T-helper 22 cell (primary cell): Measurements from ENCODE around the gene UBE2I.
"Not testable (repeated sequence)": the region's sequence is repeated elsewhere in the genome, so short reads cannot be mapped to it uniquely, and the experiment has no call there.

Source experiments
- DNase-seq: peaks from one replicate; pipeline ENCODE4 v3.0.0-alpha.2; 2020; ENCODE audit warnings: low read depth

The UBE2I gene

DNA sequence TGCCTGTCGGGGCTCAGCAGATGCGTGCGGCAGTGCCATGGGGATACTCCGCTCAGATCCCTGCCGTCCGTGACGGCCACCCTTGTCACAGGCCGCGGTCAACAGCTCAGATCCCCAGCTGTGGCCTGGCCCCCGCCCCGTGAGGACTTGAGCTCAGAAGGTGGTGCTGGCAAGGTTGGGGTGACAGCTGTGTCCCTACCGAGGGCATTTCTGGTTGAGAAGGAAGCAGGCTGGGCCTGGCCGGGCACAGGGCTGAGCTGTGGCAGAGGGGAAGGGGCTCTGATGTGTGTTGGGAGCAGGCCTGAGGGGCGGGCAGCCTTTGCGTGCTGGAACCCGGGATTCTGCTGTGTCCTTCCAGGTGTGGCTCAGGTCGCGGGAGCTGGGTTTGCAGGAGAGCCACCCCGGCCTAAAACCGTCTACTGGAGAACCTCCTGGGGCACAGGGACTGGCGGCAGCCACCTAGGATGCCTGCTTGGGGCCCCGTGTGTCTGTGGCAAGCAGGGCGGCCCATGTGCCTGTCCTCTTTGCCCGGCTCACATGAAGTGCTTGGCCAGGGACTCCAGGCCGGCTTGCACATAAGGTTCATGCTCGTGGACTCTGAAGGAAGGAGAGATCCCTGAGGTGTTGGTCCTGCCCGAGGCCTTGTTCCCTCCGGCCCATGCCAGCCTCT, 5.1 kb downstream of the UBE2I start:
- no peak for DNase-seq

DNA sequence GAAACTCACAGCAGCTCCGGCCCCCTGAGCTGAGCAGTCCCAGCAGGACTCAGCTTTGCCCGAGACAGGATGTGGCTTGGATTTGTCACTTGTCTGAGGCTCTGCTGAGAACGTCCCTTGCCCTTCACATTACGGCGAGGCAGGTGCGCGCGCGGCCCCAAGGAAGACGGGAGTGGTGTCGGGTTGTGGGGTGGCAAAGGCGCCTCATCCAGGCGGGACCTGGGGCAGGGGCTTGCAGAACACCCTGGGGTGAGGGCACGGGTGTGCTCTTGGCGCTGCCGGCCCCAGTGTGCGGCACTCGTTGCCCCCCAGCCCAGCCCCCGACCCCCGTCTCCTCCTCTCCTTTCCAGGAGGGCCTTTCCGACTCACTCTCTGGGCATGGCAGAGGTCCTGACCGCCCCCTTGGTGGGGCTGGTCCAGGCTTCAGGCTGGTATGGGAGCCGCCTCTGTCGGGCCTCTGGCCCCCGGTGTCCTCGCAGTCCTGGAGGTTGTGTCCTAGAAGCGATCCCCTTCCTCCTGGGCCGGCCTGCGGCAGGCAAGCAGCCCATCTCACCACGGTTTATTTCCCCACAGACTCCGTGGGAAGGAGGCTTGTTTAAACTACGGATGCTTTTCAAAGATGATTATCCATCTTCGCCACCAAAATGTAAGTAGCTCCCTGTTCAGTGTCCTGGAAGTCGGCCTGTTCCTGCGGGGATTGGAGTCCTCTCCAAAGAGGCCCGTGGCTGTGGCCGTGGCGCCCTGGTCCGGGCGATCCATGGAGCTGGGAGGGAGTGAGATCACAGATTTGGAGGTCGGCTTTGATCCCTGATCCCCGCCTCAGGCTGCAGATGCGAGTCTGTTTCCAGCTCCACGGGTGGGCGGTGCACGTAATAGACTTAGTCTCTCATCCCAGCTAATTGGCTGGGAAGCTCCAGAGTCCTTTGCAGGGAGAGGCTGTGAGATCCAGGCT, 5.9 kb downstream of the UBE2I start:
- DNase-seq, result no peak

DNA sequence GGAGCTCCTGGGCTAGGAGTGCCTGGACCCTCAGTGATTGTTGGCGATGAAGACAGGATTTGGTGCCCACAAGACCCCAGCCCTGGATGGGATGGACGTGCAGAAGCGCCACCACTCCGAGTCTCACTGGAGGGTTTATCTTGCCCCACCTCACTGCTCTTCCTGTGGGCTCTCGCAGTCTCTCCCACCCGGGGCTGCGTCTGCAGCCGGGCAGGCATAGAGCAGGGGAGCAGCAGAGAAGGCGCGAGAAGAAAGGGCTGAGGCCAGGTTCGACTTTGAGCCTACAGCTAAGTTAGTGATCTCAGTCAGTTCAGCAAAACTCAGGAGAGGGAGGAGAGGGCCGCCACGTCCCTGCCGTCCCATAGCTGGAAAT, 6.6 kb downstream of the UBE2I start:
- DNase-seq, result no peak

DNA sequence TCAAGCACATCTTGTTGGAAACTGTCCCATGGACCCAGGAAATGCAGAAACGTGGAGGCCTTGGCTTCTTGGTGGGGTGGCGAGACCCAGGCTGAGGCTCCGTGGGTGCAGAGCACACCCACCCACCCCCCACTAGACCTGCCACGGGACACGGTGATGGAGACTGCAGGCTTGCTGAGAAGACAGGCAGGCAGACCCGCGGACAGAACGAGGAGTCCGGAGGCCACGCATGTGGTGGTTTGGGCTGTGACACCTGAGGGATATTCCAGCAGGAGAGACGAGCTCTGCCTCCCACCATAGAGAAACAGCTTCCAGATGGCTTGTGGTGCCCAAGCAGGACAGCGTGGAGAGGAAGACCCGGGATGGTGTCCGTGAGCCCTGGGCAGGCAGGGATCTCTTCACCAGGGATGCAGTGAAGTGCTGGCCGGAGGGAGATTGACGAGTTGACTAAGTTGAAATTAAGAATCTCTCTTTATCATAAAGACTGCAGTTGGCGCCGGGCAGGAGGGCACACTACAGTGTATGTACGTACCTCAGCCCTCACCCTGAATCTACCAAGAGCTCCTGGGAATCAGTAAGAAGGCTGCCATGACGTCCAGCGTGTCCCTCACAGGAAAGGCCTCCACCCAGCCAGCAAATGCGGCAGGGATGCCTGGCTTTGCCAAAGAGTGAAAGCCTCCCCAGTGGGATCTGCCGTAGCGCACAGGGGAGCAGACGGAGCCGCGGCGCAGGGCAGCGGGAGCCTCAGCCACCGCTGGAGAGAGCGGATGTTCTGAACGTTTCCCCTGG, 8.2 kb downstream of the UBE2I start:
- DNase-seq, result no peak

DNA sequence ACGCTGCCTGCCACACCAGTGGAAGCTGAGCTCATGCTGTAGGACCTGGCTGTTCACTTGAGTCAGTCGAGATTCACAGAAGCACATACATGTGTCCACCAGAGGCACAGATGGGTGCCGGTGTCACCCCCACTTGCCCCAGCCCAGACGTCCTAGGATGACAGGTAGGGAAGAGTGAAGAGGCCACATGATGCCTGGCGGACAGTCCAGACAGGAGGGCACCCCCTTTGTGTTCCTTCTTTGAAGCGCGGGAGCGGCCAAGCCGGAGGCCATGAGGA, 8.8 kb downstream of the UBE2I start:
- DNase-seq, result no peak

DNA sequence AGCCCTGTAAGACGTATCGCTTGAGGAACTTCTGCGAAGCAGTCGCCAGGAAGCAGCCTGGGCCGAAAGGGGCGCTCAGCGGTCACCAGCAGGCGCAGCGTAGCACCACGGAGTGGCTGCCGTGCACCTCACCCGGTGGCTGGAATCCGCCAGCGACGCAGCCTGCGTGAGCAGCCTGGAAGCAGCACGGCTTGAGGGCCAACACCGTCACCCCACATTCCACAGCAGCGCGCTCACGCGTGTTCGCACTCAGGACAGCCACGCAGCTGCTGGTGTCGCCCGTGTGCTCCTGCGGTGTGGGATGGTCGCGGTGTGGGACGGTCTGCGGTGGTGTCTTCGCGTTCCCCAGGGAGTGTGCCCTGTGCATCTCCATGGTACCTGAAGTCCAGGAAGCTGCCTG, 9.6 kb downstream of the UBE2I start:
- DNase-seq, result no peak

DNA sequence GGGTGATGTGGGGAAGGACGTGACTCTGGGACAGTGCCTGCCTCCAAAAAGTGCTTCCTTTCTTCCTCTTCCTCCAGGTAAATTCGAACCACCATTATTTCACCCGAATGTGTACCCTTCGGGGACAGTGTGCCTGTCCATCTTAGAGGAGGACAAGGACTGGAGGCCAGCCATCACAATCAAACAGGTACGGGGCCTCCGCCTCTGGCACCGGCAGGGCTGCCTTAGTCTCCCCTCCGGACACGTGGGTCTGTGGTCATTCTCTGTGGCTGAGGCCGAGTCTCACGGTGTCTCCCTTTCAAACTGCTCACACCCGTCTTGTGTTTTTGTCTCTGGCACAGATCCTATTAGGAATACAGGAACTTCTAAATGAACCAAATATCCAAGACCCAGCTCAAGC, 10.7 kb downstream of the UBE2I start:
- no peak for DNase-seq

DNA sequence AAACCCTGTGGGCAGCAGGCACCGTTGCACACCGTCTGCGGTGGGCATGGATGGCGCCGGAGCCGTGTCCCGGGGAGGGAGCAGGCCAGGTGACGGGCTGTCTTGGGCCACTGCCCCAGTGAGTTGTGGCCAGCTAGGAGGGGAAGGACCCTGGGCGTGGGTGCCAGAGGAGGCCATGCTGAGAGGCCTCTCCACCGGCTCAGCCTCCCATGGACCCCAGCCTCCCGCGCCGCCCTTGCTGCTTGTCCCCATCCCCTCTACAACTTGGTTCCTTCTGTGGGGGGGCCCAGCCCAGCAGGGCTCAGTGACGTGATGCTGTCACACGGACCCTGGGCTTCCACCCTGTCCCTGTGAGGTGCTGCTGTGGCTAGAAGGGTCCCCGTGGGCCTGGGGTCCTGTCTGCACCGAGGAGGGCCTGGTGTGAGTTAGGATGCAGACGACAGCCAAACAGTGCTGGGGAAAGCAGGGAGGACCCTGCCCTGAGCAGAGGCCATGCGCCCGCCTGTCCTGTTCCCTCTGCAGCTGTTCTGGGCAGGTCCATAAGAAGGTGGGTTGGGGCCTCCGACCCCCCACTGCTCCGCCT, 11.3 kb downstream of the UBE2I start:
- DNase-seq, result no peak

DNA sequence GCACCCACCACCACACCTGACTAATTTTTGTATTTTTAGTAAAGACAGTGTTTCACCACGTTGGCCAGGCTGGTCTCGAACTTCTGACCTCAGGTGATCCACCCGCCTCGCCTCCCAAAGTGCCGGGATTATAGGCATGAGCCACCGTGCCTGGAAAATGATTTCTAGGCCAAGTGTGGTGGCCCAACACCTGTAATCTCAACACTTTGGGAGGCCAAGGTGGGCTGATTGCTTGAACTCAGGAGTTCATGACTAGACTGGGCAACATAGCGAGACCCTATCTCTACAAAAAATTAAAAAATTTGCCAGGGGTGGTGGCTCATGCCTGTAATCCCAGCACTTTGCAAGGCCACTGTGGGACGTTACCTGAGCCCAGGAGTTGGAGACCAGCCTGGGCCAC, 13.0 kb downstream of the UBE2I start:
- DNase-seq, result no peak

DNA sequence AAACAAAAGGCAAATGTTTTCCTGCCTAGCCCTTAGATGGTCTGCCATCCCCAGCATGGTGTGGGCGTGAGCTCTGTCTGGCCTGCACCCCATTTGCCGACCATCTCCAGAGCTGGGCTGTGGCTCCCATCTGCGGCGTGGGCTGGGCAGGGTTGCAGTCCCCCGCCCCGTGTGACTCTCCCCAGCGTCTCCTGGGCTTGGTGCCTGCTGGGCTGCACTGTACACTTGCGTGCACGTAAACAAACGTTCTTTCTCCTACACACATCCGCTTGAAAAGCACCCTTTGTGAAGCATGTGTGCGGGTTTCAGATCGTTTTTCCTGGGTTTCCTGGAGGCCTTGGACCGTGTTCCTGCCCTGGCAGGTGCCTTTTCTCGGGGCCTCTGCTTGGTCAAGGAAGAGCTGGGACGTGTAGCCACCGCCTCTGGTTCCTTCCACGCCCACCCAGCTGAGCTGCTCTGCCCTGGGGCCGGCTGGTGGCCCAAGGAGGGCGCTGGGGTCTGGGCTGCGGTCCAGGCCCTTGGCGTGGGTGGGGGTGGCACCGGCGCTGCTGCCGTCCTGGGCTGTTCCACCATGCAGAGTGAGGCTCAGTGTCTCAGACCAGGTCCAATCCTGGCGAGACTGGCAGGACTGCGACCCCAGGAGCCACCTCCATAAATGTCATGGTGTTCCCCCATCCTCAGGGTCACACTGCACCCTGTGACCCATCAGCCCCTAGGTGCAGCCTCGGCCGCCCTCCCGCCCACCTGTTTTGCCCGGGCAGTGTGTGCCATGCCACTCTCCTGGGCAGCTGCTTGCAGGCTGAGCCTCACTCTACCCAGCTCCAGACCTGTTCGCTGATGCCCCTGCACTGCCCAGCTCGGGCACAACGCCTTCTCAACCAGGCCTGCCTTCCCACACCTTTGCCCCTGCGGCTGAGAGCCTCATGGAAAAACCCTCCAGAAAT, 14.1 kb downstream of the UBE2I start:
- DNase-seq, result no peak

DNA sequence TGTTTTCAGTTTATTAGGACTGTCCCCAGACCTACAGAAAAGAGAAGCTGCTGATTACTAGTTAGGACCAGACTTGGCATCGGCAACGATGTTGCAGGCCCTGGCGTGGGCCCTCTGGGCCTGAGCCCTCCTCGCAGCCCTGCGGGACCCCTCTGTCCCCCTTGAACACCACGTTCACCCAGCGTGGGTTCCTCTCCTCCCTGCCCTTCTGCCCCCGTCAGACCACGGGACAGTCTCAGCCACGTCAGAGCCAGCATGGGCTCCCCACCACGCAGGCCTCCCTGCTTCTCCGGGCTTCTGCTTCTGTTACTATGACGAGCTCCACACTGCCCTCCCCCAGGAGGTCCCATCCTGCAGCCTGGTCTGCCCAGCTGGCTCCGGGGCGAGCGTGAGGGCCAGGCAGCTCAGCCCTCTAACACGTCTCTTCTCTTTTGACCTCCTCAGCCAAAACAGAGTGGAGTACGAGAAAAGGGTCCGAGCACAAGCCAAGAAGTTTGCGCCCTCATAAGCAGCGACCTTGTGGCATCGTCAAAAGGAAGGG, 14.9 kb downstream of the UBE2I start:
- no peak for DNase-seq

DNA sequence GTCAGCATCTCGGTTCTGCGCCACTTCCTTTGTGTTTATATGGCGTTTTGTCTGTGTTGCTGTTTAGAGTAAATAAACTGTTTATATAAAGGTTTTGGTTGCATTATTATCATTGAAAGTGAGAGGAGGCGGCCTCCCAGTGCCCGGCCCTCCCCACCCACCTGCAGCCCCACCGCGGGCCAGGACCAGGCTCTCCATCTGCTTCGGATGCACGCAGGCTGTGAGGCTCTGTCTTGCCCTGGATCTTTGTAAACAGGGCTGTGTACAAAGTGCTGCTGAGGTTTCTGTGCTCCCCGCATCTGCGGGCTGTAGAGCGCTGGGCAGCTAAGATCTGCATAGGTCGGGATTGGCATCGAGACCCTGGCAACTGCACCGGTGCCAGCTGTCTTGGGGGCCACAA, 15.8 kb downstream of the UBE2I start:
- DNase-seq, result no peak

DNA sequence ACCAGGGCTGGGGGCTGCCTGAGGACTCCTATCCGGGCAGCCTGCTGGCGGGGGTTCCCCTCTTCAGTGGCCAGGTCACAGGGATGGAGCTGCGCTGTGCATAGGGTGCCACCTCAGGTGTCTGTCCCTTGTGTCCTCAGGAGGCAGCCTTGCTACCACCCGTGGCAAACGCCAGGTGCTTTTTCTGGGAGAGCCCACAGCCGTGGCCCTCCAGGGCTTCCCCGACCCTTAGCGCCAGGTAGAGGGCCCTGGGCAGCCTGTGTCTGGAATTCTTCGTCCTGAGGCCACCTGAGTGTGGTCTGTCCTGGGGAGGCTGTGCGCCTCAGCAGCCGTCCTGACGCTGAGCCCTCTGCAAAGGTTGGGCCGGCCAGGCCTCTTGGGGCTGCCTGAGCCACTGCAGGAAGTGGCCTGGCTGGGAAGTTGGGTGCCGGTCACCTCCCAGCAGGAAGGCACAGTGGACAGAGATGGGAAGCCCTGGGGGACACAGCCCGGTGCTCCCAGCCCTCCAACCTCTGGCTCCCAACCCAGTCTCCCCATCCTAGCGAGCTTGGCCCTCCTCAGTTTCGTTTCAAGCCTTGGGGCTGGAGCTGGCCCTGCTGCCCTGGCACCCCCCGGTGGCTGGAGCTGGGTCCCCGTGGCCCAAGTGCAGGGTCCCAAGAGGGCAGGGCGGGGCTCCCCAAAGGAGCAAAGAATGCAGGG, 16.4 kb downstream of the UBE2I start:
- no peak for DNase-seq

DNA sequence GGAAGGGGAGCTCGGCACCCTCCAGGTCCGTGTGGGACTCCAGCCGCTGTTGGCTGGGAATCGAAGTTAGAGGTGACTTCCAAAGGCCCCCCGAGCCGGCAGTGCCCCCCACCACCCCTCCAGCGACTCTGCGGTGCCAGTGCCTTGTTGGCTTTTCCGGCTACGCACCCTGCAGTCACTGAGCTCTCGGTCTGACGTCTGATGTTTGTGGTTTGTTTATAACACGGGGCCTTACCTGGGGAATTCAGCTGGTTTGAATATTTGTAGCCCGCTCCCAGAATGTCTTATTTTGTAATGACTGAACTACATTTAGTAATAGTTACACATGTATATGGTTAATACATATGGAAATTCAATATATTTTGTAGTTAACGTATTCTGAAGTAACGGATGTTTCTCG, 17.0 kb downstream of the UBE2I start:
- DNase-seq, result no peak

DNA sequence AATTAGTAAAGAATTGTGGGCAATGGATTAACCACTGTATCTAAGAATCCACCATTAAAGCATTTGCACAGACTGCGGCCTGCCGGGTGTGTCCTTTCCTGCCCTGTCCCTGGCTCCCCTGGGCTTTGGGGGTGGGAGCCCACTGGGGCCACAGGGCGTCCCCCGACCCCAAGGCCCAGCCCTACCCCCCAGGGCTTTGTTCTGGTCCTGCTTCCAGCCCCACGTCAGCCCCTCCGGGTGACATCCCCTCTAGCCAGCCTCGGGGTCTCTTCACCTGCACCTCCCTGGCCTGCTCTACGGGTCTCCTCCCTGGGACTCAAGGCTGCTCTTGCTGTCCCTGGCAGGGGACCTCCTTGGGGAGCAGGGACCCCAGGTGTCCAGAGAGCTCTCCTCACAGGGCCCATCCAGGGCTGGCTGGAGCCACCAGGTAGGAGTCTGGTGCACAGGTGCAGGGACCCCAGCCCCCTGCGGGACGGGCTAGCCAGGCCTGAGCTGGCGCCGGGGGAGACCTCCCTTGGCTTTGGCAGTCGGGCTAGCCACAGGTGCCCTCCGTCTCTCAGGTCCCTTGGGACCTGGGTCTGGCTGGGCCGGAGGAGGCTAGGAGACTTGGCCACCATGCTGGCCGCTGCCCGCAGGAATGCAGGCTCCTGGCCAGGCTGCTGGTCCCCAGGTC, 17.6 kb downstream of the UBE2I start:
- no peak for DNase-seq

DNA sequence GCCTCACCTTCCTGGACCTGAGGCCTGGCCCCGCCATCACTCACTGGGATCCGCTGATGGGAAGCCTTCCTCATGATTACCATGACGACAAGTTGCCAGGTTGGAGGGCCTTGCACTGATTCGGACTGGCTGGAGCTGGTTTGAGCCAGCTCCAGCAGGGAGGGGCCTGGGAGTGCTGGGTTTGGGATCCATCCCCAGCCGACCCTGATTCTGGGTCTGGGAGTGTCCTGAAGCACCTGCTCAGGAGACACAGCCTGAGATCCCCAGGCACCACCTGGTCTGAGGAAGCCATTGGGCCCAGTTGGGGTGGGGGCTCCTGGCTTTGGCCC, 18.1 kb downstream of the UBE2I start:
- no peak for DNase-seq

DNA sequence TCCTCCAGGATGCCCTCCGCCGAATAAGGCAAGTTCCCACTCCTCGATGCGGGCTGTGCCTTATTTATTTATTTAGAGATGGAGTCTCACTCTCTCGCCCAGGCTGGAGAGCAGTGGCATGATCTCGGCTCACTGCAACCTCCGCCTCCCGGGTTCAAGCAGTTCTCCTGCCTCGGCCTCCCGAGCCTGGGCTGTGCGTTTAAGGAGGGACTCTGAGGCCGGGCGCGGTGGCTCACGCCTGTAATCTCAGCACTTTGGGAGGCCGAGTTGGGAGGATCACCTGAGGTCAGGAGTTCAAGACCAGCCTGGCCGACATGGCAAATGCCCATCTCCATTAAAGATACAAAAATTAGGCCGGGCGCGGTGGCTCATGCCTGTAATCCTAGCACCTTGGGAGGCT, 18.7 kb downstream of the UBE2I start:
- not testable (repeated sequence) for DNase-seq

DNA sequence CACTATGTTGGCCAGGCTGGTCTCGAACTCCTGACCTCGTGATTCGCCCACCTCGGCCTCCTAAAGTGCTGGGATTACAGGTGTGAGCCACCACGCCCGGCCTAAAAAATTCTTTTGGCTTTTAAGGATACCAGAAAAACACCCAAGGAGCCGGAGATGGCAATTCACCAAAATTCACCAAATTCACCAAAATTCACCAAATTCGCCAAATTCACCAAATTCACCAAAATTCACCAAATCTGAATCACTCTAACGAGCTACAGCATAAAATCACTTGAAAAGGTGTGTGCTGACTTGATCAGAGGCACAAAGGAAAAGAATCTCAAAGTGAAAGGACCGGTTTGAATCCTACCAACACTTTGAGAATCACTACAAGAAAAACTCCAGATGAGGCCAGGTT, 19.5 kb downstream of the UBE2I start:
- DNase-seq, result not testable (repeated sequence)

DNA sequence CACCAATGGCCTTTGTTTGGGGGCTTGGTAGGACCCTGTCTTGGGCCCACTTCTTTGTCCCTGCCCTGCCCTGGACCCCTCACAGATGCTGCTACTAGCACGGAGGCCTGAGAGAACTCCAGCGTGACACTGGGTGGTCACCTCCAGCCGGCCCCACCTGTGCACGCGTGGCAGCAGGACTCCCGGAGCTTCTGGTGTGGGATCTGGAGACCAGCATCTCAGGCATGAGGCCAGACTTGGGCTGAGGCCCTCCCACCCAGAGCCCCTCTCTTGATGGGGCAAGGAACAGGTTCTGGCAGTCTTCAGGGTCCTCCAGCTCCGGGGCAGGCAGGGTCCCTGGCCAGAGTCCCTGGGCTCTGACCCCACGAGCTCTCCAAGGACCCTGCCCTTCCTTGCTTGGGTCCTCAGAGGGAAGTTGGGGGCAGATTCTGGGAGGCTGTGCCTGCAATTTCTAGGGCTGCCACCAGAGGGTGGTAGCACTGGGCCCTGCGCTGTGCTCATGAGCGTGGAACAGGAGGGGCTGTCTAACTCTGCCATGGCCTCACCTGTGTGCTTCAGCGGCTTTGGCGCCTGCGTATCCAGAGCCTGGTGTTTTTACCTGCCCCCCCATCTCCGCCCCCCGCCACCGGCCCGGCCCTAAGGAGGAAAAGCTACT, 21.0 kb downstream of the UBE2I start:
- DNase-seq, result no peak
